Esophagus mucosa (tissue), 1 donor: ENCODE data around the gene SPTBN2. TPM values are rescaled to one million over a fixed set of nuclear protein-coding genes. Genes with fewer than 3 reads are reported as not detected.

Source experiments
- ATAC-seq: fragments of 200-7000 bp; cut with Tn5 transposase; one replicate; pipeline ENCODE4 v1.9.1; 2020
- total RNA-seq: library from RNA; stranded (reverse); gene quantifications from one replicate; pipeline ENCODE4 v1.2.4, GENCODE V29; 2023
- donor health status: DM: yes; HTN: yes; CAD: no.

SPTBN2 gene
- total RNA-seq, 1 donor from 2014 or later = 138 TPM

DNA sequence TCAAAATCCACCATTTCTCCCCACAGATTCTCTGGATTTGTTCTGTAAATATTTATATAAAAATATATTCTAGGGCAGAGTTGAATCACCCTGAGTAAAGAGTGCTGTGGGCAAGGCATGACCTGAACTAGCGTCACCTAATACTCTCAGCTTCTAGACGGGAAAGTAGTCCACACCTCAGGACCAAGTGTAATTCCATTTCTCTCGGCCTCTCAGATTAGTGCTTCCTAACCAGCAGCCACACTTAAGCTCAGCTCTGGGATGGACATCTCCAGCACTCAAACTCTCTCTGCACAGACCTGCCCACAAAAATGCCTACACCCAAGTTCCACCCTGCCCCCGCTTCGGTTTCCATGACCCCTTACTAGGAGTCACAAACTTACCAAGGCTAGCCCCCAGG lies 5.3 kb downstream of the SPTBN2 start:
- ATAC-seq = no peak

DNA sequence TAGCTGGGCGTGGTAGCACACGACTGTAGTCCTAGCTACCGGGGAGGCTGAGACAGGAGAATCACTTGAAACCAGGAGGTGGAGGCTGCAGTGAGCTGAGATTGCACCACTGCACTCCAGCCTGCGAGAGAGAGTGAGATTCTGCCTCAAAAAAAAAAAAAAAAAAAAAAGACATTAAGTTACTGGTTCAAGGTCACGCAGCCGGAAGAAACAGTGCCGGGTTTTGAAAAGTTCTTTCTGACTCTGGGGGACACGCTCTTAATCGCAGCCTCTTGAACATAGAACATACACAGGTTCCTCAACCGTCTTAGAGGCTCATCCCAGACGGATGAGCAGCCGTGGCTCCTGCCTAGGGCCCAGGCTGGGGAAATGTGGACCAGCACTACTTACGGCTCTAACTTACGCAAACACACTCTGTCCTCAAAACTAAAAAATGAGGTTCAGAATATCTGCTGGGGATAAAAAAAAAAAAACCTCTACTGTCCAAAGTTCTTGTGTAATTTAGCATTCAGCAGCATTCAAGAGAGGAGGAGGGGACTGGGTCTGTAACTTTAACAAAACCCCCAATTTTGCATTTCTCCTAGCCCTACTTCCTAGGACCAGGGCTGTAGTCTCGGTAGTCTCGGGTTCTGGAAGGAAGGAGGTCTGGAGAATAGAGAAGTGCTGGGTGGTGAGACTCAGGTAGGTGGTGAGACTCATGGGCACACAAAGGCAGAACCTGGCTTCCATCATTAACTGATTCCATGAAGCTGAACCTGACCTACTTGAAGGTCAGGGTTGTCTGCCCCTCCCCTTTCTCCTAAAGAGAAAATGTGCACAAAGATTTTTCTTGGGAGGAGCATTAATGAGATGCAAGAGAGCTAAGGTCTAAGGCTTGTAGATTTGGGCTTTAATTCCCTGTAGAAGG lies 6.0 kb downstream of the SPTBN2 start:
- no peak for ATAC-seq

DNA sequence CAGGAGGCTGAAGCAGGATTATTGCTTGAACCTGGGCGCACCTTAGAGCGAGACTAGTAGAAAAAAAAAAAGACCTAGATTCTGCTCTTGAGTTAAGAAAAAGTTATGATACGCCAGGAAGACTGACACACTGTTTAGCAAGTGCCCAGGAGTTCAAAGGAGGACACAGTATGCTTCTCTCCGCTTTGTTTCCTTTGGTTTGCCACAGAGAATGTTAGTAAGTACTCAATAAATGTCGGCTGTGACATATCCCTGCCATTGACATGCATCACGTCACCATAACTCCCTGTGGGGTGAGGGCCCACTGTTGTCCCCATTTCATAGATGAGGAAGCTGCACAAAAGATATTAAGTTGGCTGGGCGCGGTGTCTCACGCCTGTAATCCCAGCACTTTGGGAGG lies 7.1 kb downstream of the SPTBN2 start:
- no peak for ATAC-seq

DNA sequence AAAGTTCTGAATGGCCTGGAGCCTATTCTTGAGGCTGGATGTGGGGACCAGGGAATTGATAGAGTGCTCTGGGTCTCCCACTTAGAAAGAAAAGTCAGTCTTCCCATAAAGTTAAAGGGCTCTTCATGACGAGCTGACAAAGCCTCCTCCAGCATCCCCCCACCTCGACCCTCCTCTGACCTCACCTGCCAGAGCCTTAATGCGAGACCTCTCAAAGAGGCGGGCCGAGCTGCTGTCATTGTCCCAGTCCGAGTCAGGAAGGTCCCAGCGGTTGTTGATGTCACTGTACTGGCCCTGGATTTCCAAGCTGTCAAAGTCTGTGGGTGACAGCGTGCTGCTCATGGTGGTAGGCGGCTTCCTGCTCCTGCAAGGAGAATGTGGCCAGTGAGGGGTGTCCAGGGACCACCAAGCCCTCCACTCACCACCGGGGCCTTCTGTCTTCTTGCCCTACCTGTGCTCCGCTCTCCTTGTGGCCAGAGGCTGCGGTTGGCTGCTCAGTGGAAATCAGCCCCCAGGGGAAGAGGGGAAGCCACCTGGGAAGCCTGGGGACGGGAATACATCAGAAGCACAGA lies 8.0 kb downstream of the SPTBN2 start:
- no peak for ATAC-seq

DNA sequence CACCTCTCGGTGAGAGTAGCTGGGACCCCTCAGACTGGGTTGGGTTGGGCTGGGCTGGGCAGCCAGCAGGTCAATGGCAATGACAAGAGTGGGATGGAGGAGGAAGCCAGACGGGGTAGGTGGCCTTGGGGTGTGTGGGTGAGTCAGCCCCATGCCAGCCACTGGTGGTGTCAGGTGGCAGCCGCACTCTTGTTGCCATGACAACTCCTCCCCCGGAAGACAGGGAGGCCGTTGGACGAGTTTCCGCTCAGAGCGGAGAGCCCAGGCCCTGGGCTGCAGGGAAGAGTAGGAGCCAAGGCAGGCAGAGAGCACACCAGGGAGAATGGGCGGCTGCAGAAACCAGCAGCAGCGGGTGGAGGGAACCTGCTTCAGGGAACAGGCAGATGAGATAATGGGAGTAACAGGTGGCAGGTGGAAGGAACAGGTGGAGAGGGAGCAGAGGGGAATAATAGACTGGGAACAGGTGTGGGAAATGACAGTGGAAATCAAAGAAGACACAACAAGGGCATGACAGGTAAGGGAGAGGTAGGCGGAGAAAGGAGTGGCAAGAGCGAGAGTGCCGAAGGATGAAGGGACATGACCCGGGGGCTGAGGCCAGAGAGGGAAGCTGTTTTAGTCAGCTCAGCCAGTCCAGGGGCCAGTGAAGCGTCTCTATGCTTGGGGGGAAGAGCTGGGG lies 8.7 kb downstream of the SPTBN2 start:
- peak; percentile 83 for ATAC-seq

DNA sequence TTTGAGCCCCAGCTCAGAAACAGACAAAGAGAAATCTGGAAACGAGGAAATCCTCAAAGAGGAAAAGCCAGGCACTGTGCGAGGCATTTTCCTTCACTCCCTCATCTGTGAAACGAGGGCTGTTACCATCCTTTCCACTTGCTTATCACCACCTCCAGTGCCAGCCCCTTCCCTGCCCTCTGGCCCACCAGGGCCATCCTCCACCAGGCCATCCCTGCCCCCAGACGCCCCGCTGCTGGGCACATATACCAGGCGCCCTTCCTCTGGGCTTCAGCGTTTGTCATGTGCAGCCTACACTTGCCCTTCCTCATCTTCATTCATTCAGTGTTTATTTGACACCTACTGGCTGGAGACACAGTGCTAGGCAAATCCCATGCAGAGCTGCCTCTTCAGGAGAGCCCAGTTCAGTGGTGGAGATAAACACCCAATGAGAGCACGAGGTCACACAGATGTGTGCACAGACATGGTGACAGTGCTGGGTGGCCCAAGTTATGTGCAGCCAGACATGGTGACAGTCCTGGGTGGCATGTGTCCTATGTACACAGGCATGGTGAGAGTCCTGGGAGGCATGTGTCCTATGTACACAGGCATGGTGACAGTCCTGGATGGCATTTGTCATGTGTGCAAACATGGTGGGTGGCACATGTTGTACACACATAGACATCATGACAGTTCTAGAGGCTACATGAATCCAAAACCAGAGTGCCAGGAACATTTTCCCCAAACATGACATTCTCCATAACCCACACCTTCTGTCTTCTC lies 9.7 kb downstream of the SPTBN2 start:
- peak; percentile 40 for ATAC-seq

DNA sequence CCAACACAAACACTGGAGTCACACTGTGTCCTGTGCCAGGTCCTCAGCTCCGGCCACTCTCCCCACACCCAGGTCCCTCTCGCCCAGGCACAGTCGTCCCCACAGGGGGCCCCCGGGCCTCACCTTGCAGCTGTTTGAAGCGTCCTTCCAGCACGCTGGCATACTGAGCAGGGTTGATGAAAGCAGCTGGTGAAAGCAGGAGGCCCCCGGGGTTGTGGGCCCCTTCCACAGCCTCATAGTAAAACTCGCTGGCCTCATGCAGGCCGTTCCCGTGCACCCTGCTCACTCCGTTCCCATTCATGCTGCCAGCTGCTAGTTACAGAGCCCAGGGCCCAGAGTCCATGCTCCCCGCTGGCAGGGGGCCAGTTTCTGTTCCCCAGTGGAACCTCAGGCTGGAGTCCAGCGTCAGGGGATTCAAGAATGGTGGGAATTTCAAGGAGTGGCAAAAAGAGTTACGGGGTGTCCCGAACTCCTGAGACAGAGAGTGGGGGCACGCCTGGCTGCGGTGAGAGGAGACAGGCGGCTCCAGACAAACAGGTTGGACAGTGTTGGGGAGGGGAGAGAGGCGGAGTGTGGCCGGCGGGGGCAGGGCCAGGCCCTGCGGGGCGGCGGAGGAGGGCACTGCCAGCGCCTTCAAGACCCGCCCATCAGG lies 10.6 kb downstream of the SPTBN2 start:
- peak; percentile 82 for ATAC-seq

DNA sequence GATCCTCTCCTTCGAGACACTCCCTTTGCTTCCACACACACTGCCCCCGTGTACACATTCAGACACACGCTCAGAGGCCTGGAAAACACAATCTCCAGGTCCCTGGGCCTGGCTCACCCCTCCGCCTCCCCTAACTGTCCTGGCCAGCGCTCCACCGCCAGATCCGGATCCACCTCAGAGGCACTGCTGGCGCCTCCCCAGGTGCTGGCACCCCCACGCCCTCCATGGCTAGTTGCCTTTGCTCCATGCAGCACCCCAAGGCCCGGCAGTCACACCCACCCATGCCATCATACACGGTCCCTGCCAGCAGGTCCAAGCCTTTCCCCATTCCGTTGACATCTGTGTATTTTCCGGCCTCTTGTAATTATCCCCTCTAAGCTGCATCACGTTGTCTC lies 11.1 kb downstream of the SPTBN2 start:
- ATAC-seq = peak; percentile 31

DNA sequence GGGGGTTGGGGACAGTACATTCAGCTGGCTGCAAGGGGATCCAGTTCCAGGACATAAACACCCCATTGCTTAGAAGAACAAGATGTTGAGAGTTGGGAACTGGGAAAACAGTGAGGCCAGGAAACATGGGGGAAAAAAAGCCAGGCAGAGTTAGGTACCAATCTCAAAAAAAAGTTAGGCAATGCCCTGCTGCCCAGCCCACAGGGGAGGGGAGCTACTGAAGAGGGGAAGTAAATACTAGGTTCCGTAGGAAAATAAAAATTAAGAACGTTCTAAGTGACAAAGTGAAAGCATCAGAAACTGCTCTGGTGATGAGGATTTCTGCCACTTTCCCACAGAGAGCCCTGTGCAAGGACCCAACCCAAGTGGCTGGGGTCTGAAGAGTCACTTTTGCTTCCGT lies 12.0 kb downstream of the SPTBN2 start:
- ATAC-seq = no peak

DNA sequence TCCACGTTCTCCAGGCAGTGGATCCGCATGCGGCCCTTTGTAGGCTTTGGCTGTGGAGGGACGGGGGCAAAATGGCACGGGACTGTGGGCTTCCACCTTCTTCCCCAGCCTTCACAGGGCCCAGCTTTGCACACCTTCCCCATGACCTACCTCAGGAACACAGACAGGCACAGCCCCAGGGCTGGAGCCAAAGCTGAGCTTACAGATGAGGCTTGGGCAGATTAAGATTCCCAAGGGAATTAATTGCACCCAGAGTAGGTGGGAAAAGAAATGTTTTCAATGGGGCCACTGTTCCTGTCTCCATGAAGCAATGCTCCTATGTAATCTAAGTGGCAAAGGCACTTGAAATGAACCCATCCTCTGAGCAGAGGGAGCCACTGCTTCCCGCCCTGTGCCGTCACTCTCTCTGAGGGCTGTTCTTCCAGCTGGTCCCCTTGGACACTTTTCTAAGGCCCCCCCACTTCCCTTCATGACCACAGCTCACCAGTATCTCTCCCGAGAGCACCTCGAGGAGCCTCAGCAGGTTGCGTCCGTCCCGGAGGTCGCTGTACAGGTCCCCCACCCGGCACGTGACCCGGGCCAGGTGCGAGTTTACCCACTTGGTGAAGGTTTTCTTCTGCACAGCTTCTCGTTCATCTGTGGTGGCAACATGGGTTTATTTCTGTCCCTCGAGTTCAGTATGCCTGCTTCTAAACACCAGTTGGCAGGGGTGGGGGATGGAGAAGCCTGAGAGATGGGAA lies 13.5 kb downstream of the SPTBN2 start:
- ATAC-seq = no peak

DNA sequence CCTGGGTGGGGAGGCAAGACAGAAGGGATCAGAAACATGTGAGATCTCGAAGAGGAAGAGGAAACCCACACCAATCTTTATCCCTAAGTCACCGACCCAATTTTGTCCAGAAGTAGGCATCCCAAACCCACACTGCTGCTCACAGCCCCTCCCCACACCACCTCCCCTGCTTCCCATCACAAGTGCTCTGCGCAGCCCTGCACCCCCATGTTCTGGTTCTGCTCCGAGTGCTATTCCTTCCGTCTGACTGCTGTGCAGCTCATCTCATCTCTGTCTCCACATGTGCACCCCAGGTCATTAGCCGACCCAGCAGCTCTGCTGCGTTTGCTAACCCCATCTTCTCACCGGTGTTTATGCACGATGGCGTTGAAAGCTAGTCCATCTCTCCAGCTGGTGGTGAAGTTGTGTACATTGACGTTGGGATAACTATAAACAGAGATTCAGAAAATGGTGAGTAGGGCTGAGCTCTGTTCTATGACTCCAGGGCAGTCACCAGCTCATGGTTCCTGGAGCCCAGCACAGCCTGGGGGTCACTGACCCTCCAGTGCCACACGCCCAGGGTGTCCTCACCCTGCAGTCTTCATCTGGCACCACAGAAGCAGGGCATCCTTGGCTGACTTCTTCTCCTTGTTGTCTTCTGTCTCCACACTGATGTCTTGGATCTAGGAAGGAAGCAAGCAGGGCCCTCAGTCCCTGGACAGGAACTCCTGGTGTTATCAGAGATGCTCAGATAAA lies 15.1 kb downstream of the SPTBN2 start:
- ATAC-seq = no peak

DNA sequence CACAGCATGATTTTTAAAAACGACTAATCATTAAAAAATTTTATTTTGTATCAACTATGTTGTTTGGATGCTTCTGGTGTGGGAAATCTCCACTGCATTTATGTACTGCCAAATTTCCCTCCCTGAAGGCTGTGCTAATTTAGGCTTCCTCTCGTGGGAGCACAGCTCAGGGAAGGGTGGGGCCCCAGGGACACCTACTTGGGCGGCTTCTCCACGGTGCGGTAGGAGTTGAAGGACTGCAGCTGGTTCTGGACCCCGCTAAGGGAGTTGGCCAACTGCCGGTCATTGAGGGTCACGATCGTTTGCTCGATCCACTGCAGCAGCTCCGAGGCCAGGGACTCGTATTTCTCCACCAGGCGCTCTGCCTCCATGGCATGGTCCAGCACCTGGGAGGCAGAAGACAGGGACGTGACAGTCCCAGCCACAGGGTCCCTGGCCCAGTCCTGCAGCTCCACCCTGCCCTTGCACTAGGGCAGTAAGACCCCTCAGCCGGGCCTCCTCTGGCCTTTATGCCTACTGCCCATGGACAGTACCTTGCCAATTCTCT lies 18.6 kb downstream of the SPTBN2 start:
- no peak for ATAC-seq

DNA sequence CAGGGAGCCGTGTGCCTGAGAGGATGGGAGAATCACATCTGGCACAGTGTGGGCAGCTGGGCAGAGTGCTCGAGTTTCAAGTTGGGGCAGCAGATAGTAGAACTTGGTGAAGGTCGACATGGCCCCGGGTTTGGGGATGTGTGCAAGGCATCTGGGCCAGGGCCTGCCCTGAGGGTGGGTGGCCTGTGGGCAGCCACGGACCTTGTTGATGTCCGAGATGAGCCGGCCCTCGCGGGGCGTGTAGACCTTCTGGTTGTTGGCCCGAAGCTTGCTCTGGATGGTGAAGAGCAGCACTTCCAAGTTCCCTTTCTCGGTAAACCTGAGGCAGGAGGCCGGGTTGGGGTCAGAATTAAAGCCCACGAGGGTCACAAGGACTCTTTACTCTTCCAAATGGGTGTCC lies 20.3 kb downstream of the SPTBN2 start:
- no peak for ATAC-seq

DNA sequence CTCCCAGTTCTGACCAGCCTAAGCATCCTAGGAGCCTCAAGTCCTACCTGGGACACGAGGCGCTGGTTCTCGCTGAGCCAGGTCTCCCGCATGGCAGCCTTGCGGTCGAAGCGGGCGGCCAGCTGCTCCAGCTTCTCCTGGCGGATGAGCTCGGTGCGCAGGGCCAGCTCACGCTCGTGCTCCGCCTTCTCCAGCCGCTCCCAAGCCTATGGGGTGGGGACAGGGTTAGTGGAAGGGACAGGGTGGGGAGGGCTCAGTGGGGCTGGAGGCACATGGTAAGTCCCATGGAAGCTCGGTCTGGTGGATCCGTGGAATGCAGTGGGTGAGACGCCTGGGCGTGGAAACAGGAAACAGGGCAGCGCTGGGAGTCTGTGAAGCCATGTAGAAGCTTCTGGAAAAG lies 20.9 kb downstream of the SPTBN2 start:
- peak; percentile 46 for ATAC-seq

DNA sequence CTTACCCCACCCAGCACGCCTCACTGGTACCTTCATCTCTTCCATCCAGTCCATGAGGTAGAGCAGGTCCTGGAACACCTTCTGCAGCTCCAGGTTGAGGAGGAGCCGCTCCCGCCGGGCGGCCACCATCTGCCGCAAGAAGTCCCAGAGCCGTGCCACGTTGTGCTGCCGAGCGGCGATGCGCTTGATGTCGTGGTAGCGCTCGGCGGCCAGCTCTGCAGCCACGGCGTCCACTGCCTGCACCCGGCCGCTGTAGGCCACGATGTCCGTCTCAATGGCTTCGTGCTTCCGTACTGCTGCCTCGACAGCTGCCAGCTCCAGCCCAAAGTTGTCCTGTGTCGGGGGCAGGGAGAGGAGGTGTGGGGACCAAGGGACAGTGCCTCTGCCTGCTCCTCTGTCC lies 21.5 kb downstream of the SPTBN2 start:
- peak; percentile 4 for ATAC-seq

DNA sequence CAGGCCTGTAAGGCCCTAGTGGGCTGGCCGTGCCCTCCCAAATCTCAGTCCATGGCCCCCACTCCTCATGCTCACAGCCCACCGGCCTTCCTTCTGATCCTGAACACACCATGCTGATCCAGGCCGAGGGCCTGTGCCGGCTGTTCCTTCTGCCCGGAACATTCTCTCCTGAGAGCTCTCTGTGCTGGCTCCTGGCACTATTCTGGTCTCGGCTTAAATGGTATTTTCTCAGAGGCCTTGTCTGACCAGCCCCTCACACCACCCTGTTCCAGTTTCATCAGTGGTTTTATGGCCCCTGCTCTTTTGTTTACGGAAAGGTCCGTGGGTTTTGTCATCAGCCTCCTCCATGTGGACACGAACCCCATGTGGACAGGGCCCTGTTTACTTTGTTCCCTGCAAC lies 22.0 kb downstream of the SPTBN2 start:
- ATAC-seq = no peak

DNA sequence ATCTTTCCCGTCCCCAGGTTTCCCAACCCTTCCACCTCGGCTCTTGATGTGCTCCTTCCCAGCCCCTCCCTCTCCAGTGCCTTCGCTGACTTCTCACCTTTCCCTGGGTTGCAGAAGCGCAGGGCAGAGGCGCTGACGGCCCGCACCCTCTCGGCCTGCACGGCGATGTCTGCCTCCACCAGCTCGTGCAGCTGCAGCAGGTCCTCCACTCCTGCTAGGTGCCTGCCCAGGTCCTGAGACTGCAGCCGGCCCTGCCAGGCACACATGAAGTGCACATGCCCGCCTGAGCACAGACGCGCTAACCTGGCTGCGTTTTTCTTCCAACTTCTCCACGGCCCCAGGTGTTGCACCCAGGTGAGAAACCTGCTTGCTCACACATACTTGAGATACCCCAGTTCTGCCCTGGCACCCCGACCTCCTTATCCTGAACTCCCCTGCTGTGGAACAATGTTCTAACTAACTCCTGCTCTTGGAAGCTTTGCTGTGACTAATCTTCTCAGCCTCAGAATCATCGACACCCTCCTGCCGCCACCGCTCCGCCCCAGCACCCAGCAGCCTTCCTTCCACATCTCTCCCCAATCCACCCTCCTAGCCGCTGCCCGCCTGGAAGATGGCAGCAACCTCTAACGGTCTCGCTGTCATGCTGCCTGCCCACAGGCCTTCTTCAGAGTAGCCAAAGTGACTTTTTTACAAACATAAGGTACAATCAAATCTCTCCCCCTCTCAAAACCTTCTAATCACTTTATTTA lies 23.3 kb downstream of the SPTBN2 start:
- ATAC-seq = no peak

DNA sequence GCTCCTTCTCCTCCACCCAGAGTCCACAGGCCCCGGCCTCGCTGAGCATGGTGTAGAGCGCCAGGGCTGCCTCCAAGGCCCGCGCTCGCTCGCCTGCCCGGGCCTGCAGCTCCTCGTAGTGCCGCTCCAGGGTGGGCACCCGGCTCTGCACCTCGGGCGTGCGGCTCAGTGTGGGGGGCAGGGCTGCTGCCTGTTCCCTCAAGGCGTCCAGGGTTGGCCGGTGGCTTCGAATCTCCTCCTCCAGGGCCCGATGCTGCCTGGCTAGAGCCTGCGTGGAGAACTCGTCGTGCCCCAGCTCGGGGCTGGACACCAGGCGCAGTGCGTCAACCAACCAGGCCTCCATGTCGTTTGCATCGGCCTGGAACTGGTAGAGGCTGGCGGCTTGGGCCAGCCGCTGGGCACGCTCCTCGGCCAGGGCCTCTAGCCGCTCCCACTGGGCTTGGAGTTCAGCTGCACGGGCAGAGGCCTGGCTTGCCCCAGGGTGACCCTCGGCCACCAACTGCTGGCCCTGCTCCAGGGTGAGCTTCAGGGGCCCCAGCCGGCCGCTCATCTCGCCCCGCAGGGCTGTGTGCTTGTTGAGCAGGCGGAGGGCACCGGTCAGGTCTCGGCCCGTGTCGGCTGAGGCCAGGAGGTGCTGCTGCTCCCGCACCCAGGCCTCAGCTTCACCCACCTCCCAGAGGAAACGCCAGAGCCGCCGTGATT lies 24.2 kb downstream of the SPTBN2 start:
- ATAC-seq = peak; percentile 27
